ENCODE results near the gene EMCN.

- TF ChIP-seq CTCF (IDR thresholded peaks at IDR 0.05) (no peak), POLR2AphosphoS5 (IDR thresholded peaks at IDR 0.05) (no peak), POLR2A (IDR thresholded peaks at IDR 0.05) (no peak)
Observed at GRCh38 chr4:100417565-100417964, 100.3 kb downstream of the EMCN start.

Measured in sigmoid colon (tissue), 4 donors.